Esophagus squamous epithelium (tissue), 4 donors: Measurements from ENCODE around the gene NRXN3.

Source experiments
- POLR2A ChIP-seq, 4 donors: fragments of 450-650 bp; IDR thresholded peaks; one replicate each; pipeline ENCODE4 v1.6.1; 2017; ENCODE audit warnings: antibody characterized with exemption in 4 of 4, mild to moderate bottlenecking in 4 of 4, moderate library complexity in 3 of 4
- TF ChIP-seq, protein P1 (sequence below), 6 experiments: fragments of 450-650 bp in 4 of 6; fragments of 200-600 bp in 2 of 6; sonication (generic) in 2 of 6; IDR thresholded peaks; one replicate each; pipeline ENCODE4 v1.5.1; 2016 to 2019; ENCODE audit warnings: antibody characterized with exemption in 6 of 6, mild to moderate bottlenecking in 4 of 6, moderate library complexity in 4 of 6

DNA sequence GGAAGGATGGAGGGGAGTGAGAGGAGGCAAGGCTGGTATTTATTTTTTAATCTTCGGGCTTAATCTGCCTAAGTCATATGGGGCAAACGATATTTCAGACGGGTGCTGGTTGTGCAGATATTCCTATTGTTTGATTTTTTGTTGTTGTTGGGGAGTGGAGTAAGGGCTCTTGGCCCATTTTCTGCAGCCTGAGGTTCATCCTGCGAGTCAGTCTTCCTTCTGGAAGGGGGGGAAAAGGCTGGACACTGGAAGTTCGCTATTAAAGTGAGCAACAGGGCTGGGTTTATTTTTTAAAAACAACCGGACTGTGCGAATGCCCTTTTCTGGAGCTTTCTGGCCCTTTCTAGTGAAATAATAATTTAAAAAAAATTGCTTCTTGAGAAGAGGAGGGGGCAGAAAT, 2.3 kb downstream of the NRXN3 start:
- TF ChIP-seq, protein P1, sequence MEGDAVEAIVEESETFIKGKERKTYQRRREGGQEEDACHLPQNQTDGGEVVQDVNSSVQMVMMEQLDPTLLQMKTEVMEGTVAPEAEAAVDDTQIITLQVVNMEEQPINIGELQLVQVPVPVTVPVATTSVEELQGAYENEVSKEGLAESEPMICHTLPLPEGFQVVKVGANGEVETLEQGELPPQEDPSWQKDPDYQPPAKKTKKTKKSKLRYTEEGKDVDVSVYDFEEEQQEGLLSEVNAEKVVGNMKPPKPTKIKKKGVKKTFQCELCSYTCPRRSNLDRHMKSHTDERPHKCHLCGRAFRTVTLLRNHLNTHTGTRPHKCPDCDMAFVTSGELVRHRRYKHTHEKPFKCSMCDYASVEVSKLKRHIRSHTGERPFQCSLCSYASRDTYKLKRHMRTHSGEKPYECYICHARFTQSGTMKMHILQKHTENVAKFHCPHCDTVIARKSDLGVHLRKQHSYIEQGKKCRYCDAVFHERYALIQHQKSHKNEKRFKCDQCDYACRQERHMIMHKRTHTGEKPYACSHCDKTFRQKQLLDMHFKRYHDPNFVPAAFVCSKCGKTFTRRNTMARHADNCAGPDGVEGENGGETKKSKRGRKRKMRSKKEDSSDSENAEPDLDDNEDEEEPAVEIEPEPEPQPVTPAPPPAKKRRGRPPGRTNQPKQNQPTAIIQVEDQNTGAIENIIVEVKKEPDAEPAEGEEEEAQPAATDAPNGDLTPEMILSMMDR (IDR thresholded peaks at IDR 0.05), result no peak
- no peak for TF ChIP-seq POLR2A (IDR thresholded peaks at IDR 0.05)
